HG03139 (cell line): ENCODE measurements around the gene SLC34A3.
"Not testable (repeated sequence)": the region's sequence is repeated elsewhere in the genome, so short reads cannot be mapped to it uniquely, and the experiment has no call there.

Experiments
- ATAC-seq: cut with Tn5 transposase; IDR thresholded peaks from one replicate; pipeline ENCODE4 v1.9.1; 2021; ENCODE audit not compliant: unreplicated experiment

SLC34A3 gene

DNA sequence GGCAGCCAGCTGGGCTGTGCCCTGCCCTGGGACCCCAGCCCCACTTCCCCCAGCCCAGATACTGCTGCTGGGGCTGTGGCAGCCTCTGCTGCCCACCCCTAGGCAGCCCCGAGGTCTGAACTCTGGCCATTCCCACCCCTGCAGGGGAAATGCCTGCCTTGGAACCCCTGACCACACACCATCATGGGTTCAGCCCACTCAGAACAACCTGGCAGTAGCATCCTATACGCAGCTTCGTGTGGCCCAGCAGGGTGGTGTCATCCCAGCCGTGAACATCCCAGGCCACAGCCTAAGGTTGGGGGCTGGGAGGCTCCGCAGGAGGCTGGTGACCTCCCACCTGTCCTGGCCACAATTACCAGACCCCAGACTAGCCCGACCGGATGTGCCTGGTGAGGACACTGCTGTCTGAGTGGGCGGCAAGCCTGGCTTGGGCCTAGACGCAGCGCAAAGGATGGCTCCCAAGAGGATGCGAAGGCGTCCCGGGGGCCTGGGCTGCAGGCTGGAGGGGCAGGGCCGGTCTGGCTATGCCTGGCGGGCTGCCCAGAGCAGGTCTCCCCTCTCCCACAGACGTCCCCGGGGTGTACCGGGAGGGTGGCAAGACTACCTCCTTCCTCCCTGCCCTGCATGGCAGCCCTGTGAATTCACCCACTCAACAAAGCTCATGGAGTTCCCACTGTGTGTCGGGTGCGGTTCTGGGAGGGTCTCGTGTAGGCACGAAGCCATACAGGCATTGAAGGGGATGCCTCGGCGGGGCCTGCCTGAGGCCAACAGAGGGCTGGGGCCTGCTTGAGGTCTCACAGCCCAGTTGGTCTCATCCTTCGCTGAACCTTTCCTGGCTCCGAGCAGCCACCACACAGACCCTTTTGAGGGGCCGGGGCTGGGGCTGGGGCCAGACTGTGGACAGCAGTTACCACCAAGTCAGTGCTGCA is 1.5 kb upstream of the SLC34A3 start:
- ATAC-seq: no peak

DNA sequence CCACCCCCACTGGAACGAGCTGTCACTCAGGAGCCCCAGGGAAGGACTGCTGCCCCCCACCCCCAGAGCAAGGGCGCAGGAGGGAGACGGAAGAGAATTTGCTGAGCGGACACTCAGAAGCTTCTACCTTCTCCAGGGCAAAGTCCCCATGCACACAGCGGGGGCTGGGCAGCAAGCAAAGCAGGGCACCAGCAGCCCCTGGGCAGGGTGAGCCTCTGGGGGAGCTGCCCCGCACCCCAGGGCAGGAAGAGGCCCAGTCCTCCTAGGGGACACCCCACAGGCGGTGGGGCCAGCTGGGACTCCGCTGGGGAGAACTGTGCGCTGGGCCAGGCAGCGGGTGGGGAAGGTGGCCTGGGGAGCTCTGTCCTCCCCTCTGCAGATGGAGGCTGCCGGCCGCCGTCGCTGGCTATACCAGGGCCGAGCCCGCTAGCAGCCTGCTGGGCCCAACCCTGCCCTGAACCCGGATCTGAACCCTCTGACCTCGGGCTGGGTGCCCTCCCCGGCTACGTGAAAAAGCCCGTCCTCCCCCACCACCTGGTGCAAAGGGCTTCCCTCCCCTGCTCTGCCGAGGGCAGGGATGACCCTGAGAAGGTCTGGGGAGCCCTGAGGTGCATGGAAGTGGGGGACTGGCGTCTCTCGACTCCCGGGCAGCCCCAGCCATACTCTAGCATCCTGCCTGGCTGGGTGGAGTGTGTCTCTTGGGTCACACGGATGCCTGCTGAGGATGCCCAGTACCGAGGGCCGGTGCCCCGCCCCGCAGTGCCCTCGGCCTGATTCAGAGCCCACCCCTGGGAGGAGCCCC is 597 bp upstream of the SLC34A3 start:
- ATAC-seq: no peak

DNA sequence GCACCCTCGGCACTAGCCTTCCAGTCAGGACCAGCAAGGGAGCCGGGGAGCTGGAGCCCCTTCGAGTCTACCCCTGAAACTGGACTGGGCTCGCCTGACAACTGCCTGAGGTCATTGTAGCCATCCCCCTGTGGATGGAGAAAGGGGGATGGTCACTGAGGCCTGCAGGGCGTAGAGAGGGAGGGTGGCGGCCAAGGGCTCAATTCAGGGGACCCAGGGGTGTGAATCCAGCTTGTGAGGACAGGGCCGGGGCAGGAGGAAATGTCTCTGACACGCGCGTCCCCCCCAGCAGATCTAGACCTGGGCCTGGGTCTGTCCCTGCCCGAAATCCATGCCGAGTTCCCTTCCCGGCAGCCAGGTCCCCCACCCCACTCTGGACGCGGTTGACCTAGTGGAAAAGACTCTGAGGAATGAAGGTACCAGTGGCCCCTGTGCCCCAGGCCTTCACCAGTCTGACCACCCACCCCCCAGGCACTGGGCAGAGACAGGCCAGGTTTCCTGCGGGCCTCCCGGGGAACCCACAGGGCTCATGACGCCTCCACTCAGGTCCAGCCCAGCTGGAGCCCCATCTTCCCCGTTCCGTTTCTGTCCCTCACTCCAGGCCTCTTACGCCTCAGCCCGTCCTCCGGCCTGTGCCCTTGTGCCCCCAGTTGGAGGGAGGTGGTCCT is 805 bp downstream of the SLC34A3 start:
- no peak for ATAC-seq

DNA sequence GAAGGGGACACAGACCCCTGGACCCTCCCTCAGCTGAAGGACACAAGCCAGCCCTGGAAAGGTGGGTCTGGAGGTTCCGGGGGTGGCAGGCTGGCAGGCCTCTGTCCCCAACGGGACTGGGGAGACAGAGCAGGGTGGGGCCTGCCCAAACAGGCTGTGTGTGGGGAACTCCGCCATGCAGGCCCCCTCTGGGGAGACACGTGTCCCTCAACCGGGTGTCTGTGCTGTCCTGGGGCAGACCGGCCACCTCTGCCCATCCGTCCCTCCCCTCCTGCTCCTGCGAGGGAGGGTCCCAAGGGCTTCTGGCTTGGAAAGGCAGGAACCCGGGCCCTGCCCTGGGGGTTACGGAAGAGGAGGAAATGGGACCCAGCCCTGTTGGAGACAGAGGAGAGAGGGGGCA is 1.4 kb downstream of the SLC34A3 start:
- no peak for ATAC-seq

DNA sequence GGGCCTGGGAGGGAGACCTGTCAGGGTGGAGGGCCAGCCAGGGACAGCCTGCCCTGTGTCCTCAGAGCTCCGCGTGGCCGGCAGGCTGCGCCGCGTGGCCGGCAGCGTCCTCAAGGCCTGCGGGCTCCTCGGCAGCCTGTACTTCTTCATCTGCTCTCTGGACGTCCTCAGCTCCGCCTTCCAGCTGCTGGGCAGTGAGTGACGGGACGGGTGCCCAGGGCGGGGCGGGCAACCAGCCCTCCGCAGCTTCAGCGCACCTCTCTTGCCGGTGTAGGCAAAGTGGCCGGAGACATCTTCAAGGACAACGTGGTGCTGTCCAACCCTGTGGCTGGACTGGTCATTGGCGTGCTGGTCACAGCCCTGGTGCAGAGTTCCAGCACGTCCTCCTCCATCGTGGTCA is 1.8 kb downstream of the SLC34A3 start:
- ATAC-seq: no peak

DNA sequence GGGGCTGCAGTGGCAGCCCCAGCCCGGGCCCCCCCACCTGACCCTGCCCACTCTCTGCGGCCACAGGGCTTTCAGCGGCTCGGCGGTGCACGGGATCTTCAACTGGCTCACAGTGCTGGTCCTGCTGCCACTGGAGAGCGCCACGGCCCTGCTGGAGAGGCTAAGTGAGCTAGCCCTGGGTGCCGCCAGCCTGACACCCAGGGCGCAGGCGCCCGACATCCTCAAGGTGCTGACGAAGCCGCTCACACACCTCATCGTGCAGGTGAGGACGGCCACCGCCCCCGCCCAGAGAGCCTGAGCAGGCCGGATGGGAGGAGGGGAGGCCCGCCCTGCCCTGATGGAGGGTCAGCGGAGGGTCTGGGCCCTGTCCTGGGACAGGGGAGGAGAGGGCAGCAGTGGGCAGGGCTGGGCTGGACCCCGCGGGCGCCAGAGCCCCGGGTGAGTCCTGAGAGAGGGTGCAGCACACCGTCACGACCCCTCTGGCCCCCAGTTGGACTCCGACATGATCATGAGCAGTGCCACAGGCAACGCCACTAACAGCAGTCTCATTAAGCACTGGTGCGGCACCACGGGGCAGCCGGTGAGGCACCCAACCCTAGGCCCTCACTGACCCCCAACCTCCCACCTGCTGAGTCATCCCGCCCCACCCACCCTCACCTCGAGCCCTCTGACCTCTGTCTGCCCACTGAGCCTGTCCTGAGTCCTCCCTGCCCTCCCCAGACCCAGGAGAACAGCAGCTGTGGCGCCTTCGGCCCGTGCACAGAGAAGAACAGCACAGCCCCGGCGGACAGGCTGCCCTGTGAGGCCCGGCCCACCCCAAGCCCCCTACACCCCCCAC is 2.7 kb downstream of the SLC34A3 start:
- ATAC-seq: no peak

DNA sequence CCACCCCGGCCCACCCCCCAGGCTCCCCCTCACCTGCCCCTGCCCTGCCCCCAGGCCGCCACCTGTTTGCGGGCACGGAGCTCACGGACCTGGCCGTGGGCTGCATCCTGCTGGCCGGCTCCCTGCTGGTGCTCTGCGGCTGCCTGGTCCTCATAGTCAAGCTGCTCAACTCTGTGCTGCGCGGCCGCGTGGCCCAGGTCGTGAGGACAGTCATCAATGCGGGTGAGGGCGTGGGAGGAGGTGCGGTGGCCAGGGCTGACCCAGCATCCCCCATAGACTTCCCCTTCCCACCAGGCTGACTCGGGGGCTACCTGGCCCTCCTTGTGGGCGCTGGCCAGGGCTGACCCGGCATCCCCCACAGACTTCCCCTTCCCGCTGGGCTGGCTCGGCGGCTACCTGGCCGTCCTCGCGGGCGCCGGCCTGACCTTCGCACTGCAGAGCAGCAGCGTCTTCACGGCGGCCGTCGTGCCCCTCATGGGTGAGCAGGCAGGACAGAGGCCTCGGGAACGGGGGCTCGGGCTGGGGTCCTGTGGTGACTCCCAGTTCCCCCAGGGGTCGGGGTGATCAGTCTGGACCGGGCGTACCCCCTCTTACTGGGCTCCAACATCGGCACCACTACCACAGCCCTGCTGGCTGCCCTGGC is 3.5 kb downstream of the SLC34A3 start:
- ATAC-seq: no peak

DNA sequence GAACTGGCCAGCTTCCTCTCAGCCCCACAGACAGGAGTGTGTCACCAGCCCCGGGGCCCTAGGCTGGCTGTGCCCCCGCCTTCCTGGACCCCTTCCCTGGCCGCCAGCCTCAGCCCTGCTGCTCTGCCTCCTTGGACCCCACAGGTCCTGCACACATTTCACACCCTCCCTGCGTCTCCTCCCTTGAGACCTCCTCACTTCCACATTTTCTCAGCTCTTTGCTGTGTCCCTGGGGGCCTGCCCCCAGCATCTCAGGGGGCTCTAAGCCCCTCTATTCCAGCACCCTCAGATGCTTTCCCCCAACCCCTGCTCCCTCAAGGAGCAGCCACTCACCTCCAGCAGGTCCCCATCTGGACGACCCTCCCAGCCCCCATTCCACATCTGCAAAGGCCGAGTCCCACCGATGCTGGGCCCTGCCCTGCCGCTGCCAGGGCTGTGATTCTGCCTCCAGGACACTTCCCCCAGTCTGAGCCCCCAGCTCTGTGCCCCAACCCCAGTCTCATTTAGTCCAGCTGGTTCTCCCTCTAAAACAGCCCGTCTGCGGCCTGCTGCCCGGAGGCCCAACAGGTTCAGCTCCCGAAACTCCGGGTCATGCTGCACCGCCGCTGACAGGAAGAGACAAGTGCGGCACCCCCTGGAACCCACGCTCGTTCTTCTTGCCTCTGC is 4.2 kb downstream of the SLC34A3 start:
- ATAC-seq: no peak

DNA sequence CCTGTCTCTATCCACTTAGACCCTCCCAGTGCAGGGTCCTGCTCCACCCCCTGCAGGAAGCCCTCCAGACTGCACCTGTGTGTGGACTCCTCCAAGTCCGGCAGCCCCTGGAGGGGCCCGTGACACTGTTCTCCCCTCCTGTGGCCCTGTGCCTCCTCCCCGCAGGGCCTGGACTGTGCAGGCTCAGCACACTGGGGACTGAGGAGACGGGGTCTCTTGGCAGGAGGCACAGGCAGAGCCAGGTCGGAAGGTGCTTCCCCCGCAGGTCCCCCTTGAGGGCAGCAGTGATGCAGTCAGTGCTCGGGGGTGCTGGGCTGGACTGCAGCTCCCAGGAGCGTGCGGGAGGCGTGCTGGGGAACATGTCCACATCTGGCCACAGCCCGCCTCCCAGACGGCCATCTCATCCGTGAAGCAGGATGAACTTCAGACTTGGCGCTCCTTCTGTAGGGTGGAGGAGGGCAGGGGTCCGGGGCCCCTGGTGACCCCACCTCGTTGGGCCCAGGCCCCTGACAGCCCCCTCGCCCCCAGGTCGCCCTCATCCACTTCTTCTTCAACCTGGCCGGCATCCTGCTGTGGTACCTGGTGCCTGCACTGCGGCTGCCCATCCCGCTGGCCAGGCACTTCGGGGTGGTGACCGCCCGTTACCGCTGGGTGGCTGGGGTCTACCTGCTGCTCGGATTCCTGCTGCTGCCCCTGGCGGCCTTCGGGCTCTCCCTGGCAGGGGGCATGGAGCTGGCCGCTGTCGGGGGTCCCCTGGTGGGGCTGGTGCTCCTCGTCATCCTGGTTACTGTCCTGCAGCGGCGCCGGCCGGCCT is 4.9 kb downstream of the SLC34A3 start:
- ATAC-seq: no peak

DNA sequence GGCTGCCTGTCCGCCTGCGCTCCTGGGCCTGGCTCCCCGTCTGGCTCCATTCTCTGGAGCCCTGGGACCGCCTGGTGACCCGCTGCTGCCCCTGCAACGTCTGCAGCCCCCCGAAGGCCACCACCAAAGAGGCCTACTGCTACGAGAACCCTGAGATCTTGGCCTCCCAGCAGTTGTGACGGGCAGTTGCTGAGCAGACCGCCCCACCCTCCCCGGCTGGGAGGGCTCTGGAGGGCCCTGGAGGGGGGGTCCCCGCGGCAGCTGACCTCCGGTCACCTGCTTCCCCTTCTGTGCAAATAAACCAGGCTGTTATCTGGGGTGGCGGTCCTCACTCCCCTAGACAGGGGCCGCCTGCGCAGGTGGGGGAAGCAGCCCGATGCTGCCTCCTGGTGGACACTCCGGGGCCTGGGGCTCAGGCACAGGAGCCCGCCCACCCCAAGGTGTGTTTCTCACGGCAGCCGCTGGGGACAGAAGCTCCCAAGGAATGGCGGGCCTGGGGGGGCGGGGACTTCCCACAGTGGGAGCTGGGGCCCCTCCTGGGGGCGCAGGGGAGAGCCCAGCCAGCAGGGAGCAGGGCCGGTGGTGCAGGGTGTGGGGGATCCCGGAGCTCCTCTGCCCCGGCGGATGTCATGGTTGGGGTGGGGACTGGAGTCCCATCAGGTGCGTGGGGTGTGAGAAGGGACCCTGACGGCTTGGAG is 5.7 kb downstream of the SLC34A3 start:
- peak; percentile 21 for ATAC-seq

DNA sequence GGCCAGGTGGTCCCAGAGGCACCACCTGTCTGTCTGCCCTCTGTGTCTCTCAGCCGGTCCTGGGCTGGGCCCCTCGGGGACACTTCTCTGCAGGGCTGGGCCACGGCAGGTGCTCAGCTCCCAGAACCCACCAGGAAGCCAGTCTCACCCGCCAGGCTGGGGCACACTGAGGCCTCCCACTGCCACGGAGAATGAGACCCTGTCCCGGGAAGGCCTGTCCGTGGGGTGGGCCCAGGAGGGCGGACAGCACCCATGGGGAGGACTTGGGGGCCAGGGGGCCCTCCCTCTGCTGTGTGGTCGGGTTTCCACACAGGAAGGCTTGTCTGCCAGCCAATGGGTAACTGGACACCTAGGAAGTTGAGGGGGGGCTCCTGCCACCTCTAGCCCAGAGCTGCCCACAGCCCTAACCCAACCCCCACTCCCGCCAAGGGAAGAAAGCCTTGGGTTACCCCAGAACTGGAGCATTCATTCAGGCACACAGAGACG is 6.3 kb downstream of the SLC34A3 start:
- ATAC-seq: no peak

DNA sequence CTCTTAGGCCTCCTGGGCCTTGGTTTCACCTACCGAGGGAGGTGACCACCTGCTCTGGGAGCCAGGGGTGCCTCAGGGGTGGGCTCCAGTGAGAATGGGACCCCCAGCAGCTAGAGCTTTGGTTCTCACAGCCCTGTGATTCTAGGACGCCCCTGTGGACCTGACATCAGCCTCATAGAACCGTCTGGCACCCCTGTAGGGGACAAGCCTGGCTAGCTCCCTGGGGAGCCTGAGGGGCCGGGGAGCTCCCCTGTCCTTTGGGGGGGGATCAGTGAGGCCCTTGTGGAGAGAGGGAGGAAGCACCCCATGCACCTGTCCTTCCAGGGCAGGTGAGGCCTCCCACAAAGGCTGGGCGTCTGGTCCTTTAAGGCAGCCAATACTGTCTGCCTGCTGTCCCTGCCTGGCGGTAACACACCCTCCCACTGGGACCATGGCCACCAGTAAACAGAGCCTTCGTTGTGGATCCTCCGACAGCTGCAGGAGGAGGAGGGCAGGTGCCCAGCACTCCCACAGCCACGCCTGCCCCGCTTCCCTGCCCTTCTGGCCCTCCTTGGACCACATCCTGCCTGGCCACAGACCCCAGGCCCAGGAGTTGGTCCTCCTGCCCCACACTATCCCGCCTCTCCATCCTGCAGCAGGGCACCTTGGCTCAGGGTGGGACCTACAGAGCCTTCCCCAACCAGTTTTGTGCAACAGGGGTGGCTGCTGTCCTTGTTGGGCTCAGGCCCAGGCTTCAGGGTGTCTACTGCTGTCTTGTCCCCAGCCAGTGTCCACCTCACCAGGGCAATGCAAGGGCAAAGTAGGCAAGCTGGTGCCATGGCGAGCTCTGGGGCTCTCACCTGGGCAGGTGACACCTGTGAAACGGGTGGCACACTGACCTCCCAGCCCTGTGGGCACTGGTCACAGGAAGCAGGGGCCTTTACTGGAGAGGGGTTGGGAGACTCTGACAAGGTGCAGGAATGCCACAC is 7.3 kb downstream of the SLC34A3 start:
- no peak for ATAC-seq

DNA sequence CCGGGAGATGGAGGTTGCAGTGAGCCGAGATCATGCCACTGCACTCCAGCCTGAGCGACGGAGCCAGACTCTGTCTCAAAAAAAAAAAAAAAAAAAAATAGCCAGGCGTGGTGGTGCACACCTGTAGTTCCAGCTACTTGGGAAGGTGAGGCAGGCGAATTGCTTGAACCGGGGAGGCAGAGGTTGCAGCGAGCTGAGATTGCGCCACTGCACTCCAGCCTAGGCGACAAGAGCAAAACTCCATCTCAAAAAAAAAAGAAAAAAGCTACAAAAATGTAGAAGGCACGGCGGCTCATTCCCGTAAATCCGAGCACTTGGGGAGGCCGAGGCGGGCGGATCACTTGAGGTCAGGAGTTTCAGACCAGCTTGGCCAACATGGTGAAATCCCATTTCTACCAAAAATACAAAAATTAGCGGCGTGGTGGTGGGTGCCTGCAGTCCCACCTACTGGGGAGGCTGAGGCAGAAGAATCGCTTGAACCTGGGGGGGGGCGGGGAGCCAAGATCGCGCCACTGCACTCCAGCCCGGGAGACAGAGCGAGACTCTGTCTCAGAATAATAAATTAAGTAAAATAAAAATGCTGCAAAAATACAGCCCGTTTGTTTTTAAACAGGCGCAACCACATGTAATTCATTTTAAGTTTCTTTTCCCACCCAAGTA is 9.0 kb downstream of the SLC34A3 start:
- ATAC-seq: not testable (repeated sequence)

DNA sequence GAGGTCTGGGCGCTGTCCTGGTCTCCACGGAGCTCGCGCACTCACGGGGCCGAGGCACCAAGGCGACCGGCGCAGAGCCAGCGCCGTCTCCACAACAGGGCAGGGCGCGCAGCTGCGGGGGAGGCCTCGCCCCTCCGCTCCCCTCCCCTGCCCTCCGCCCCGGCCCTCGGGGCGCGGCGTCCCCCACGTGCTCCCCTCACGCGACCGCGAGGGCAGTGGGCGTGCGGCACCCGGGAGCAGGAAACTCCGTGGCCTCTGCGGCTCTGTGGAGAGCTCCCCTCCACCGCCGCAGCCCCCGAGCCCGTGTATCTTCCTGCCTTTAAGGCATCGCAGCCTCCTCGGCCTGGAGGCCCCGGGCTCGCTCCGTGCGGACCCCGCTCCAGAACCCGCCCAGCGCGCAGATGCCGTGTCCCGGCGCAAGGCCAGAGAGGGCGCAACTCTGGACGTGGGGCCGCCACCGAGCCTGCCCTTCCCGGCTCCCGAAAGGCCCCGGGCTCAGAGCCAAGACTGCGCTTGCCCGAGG is 9.7 kb downstream of the SLC34A3 start:
- ATAC-seq: peak; percentile 23

DNA sequence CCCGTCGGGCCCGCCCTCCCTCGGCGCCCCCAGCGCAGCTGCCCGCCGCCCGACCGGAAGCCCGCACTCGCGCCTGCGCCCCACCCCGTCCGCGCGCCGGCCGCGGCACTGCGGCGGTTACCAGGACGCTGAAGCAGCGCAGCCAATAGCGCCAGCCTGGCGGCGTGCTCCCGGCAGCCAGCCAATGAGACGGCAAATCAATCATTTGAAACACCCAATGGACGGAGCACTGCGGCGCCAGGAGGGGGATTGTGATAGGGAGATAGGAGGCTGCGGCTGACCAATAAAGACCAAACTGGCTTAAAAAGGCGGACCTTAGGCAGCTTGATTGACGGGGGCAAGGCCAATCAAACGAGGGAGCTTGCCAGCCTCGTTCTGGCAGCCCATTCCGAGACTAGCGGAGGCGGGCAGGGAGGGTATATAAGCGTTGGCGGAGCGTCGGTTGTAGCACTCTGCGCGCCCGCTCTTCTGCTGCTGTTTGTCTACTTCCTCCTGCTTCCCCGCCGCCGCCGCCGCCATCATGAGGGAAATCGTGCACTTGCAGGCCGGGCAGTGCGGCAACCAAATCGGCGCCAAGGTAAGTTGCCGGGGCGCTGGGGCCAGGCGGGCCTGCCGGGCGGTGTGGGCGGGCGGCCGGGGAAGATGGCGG is 10.3 kb downstream of the SLC34A3 start, which contains the start of gene TUBB4B:
TSS of gene TUBB4B (plus strand) at position 447 of the 649 bp plus-strand sequence. CDS start at position 521, 74 bp downstream.
- peak; percentile 58 for ATAC-seq
